Nephron progenitor cell (in vitro differentiated cells): Measurements from ENCODE around the gene RARB.

Experiments
- DNase-seq: peaks from one replicate; pipeline ENCODE4 v3.0.0; 2021
- H3K27ac Mint-ChIP-seq: 2 replicates; pipeline ENCODE4 v1.8.0; 2021; ENCODE audit warnings: mild to moderate bottlenecking, moderate library complexity, mixed read lengths
- H3K27me3 Mint-ChIP-seq: 2 replicates; pipeline ENCODE4 v1.8.0; 2021; ENCODE audit warnings: mild to moderate bottlenecking, low read depth, mixed read lengths; ENCODE audit not compliant: poor library complexity
- H3K36me3 Mint-ChIP-seq: 2 replicates; pipeline ENCODE4 v1.8.0; 2021; ENCODE audit warnings: low read depth, mixed read lengths
- H3K4me1 Mint-ChIP-seq: 2 replicates; pipeline ENCODE4 v1.8.0; 2021; ENCODE audit warnings: mixed read lengths
- H3K4me3 Mint-ChIP-seq: 2 replicates; pipeline ENCODE4 v1.8.0; 2021; ENCODE audit warnings: mild to moderate bottlenecking, moderate library complexity, mixed read lengths
- H3K9me3 Mint-ChIP-seq: 2 replicates; pipeline ENCODE4 v1.8.0; 2021; ENCODE audit warnings: mild to moderate bottlenecking, moderate library complexity, mixed read lengths
- CTCF ChIP-seq: fragments of 200-600 bp; sonication (generic); IDR thresholded peaks from 2 replicates; pipeline ENCODE4 v1.5.0; 2021; ENCODE audit warnings: antibody characterized with exemption

RARB gene

DNA sequence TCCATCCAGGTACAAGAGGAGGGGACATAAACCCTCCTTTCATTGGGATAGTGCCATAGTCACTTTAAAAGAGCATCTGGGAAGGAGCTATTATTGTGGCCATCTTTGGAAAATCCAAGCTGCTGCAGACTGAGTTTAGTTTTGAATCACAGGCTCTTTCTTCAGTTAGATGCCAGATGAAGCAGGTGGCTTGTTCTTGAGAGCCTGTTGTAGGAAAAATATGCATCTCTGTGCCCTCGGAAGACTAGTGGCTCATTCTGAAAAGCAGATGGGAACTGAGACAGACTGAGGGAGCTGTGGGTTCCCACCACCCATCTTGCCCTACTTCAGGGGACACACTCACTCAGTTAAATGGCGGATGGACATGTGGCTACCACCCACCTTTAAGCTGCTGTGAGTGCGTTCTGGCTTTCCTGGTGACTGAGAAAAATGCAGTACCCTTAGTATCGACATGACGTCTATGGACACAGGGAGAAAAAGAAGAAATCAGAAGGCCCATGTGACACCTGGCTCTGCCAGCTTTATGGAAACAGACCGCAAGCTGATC is 50.2 kb downstream of the RARB start:
- Mint-ChIP-seq H3K4me1 (peaks cover 29% of the 10 kb centered on the region), H3K4me3 (no peak overlapping the region), H3K27ac (no peak overlapping the region), H3K9me3 (no peaks in the 10 kb centered on the region), H3K36me3 (no peaks in the 10 kb centered on the region), H3K27me3 (no peaks in the 10 kb centered on the region)
- no peak for DNase-seq
- no peak for TF ChIP-seq CTCF

DNA sequence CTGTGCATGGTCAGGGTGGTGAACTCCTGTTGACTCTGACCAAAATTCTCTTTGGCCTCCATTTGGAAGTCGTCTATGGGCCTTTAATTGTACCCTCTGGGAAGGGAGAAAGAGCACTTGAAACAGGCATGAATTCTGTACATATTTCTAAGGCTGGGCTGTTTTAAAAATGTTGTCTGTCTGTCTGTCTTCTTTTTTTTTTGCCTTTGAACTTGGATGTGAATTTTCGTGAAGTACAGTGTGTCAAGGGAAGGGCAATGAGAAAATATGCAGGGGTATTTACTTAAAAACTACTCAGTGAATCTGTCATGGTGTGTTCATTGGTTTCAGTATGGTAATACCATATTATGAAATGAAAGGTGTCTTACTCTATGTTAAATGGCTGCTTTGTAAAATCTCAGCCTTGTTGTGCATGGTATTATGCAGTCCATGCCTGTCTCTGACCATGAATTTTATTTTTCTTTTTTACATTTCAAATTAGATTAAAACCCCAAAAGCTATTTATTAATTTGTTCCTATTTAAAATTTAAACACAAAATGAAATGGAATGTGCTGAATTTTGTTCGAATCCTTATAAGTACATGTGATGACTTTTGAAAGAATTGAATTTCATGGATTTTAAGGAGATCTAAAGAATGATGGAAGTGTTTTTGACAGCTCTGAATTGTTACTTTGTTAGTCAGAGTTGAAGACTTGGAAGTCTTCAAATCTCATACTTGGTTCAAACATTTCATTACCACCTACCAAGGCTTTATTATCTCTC is 51.1 kb downstream of the RARB start:
- no peaks in the 10 kb centered on the region for H3K36me3 Mint-ChIP-seq
- no peaks in the 10 kb centered on the region for H3K9me3 Mint-ChIP-seq
- no peak overlapping the region for H3K4me3 Mint-ChIP-seq
- no peak for DNase-seq
- H3K4me1 Mint-ChIP-seq = peaks cover 30% of the 10 kb centered on the region
- TF ChIP-seq CTCF = no peak
- H3K27me3 Mint-ChIP-seq = no peaks in the 10 kb centered on the region
- no peak overlapping the region for H3K27ac Mint-ChIP-seq

DNA sequence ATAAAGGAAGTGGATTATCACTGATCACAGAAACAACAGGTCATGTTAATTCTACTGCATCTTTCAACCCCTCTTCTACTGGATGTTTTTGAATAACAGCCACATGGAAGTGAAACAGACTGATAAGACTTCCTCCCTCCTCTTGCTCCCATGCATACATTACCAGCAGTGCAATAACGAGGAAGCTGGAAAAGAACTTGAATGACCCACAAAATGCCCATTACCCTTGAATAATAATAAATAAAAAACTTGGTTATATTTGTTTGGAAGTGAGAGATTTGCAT is 51.6 kb downstream of the RARB start:
- peaks cover 36% of the 10 kb centered on the region for H3K4me1 Mint-ChIP-seq
- no peak for TF ChIP-seq CTCF
- no peaks in the 10 kb centered on the region for H3K27me3 Mint-ChIP-seq
- DNase-seq = no peak
- no peaks in the 10 kb centered on the region for H3K9me3 Mint-ChIP-seq
- no peak overlapping the region for H3K4me3 Mint-ChIP-seq
- no peak overlapping the region for H3K27ac Mint-ChIP-seq
- H3K36me3 Mint-ChIP-seq = no peaks in the 10 kb centered on the region

DNA sequence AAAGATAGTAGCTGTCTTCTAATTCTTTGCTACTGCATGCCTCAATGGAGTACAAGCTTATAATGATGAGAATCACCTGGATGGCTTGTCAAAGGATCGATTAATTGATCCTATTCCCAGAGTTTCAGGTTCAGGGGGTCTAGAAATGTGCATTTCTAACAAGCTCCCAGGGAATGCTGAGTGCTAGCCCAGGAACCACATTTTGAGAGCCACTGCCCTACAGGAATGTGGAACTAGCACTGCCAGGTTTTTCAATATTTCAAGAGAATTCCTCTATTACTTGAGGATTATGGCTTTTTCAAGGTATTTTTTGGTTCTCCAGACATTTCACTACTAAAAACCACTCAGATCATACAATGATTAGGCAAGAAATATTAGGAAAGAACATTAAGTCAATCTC is 52.7 kb downstream of the RARB start:
- Mint-ChIP-seq H3K9me3 (no peaks in the 10 kb centered on the region), H3K4me1 (peaks cover 47% of the 10 kb centered on the region), H3K4me3 (no peak overlapping the region), H3K27me3 (no peaks in the 10 kb centered on the region), H3K36me3 (no peaks in the 10 kb centered on the region), H3K27ac (no peak overlapping the region)
- no peak for DNase-seq
- no peak for TF ChIP-seq CTCF

- Mint-ChIP-seq H3K27ac (peak overlapping the region; percentile 10), H3K27me3 (no peaks in the 10 kb centered on the region)
Measured at GRCh38 chr3:25481386-25481785, 53.3 kb downstream of the RARB start.

More at GRCh38 chr3:25481386-25481785, 53.3 kb downstream of the RARB start:
- peaks cover 52% of the 10 kb centered on the region for H3K4me1 Mint-ChIP-seq
- no peak for TF ChIP-seq CTCF
- no peaks in the 10 kb centered on the region for H3K36me3 Mint-ChIP-seq
- no peaks in the 10 kb centered on the region for H3K9me3 Mint-ChIP-seq
- no peak for DNase-seq
- no peak overlapping the region for H3K4me3 Mint-ChIP-seq
